GM23248 (cell line): ENCODE measurements around the gene PRELP. TPM values are rescaled to one million over a fixed set of nuclear protein-coding genes. Genes with fewer than 3 reads are reported as not detected.

Experiments used
- DNase-seq: peaks from one replicate; pipeline ENCODE4 v3.0.0-alpha.2; 2015
- H2AFZ ChIP-seq: fragments of 200-600 bp; sonication (generic); 2 replicates; pipeline ENCODE4 v1.6.1; 2016; ENCODE audit warnings: antibody characterized with exemption
- H3F3A ChIP-seq: fragments of 200-600 bp; sonication (generic); 2 replicates; pipeline ENCODE4 v1.6.1; 2016; ENCODE audit warnings: mild to moderate bottlenecking, antibody characterized with exemption, mixed run types; ENCODE audit not compliant: insufficient read depth
- H3K27ac ChIP-seq: fragments of 200-600 bp; sonication (generic); 2 replicates; pipeline ENCODE4 v1.5.1; 2016; ENCODE audit warnings: mild to moderate bottlenecking
- H3K27me3 ChIP-seq: fragments of 200-600 bp; sonication (generic); replicated peaks from 2 replicates; pipeline ENCODE4 v1.6.1; 2016; ENCODE audit warnings: mild to moderate bottlenecking; ENCODE audit not compliant: insufficient read depth
- H3K36me3 ChIP-seq: fragments of 200-600 bp; sonication (generic); 2 replicates; pipeline ENCODE4 v1.6.1; 2016; ENCODE audit warnings: low read depth, mild to moderate bottlenecking
- H3K4me1 ChIP-seq: fragments of 200-600 bp; sonication (generic); 2 replicates; pipeline ENCODE4 v1.6.1; 2016; ENCODE audit warnings: mild to moderate bottlenecking; ENCODE audit not compliant: insufficient read depth
- H3K4me2 ChIP-seq: fragments of 200-600 bp; sonication (generic); one replicate; pipeline ENCODE4 v1.6.1; 2016; ENCODE audit warnings: mild to moderate bottlenecking; ENCODE audit not compliant: unreplicated experiment
- H3K4me3 ChIP-seq: fragments of 200-600 bp; sonication (generic); 2 replicates; pipeline ENCODE4 v1.5.1; 2016; ENCODE audit warnings: mild to moderate bottlenecking
- H3K79me2 ChIP-seq: fragments of 200-600 bp; sonication (generic); 2 replicates; pipeline ENCODE4 v1.6.1; 2016; ENCODE audit warnings: mild to moderate bottlenecking; ENCODE audit not compliant: insufficient read depth
- H3K9ac ChIP-seq: fragments of 200-600 bp; sonication (generic); 2 replicates; pipeline ENCODE4 v1.6.1; 2016; ENCODE audit warnings: mild to moderate bottlenecking
- H3K9me2 ChIP-seq: fragments of 200-600 bp; sonication (generic); 2 replicates; pipeline ENCODE4 v1.6.1; 2016; ENCODE audit warnings: mixed run types, mild to moderate bottlenecking, moderate library complexity; ENCODE audit not compliant: insufficient read depth
- H3K9me3 ChIP-seq: fragments of 200-600 bp; sonication (generic); one replicate; pipeline ENCODE4 v1.6.1; 2017; ENCODE audit warnings: low read depth
- H4K20me1 ChIP-seq: fragments of 200-600 bp; sonication (generic); 2 replicates; pipeline ENCODE4 v1.6.0; 2016; ENCODE audit not compliant: insufficient read depth
- EZH2 ChIP-seq: fragments of 200-600 bp; sonication (generic); IDR thresholded peaks from 2 replicates; pipeline ENCODE4 v1.6.1; 2018; ENCODE audit warnings: antibody characterized with exemption, mild to moderate bottlenecking; ENCODE audit not compliant: insufficient read depth, poor library complexity, severe bottlenecking
- EZH2phosphoT487 ChIP-seq: fragments of 200-600 bp; sonication (generic); IDR thresholded peaks from 2 replicates; pipeline ENCODE4 v1.6.1; 2018; ENCODE audit warnings: antibody characterized with exemption, moderate library complexity, mild to moderate bottlenecking, low read depth; ENCODE audit not compliant: insufficient read depth
- WGBS, 2 experiments: methylation state at CpG; one replicate each; pipeline ENCODE4 v1.1.6; 2015 to 2017; ENCODE audit warnings: low lambda C conversion rate in 2 of 2, low coverage in 1 of 2; ENCODE audit errors: missing lambda C conversion rate in 2 of 2; 5-methylcytosine and 5-hydroxymethylcytosine counted together
- in situ Hi-C: fragments of 300-500 bp; cut with MboI; formaldehyde crosslinking; loops from 2 replicates; pipeline ENCODE4 v1.15.0; 2020
- polyA plus RNA-seq: library from polyadenylated mRNA; unstranded; fragments of >200 nt; fragmentation: Nextera tagmentation; extraction: Ambion mirVana; gene quantifications from 2 replicates; pipeline ENCODE4 v1.2.1, GENCODE V29; 2016
- total RNA-seq: library from RNA; depleted of rRNA; stranded (reverse); fragments of >200 nt; shearing (Covaris generic); gene quantifications from 2 replicates; pipeline ENCODE4 v1.2.3, GENCODE V29; 2014

PRELP gene
- total and polyA plus RNA-seq, 2 experiments from 2014 or later, result 0.32 to 1.6 TPM

DNA sequence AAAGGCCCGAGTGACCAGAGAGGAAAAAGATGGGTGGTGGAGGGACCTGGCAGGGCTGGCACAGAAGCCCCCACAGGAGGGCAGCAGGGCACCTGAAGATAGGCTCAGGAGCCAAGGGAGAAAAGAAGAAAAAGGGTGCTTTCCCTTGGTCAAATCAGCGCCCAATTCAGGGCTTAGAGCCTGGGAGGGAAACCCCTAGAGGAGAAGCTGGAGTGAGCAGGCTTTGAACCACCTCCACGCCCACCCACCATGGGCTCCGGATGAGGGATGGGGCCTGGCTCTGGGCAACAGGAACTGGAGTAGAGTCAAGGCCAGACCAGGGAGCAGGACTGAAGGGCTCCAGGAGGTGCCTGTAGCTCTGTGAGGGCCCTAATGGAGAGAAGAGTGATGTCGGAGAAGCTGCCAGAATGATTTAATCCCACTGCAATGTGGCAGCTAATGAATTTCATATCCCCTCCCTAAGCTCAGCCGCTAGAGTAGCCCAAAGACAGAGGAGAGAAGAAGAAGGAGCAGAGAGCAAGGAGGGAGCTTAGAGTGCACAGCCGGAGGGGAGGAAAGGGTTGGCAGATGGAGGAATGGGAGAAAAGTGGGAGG lies 12.0 kb upstream of the PRELP start:
- DNase-seq, result peak; percentile 77
- Histone ChIP-seq H4K20me1 (no peaks in the 10 kb centered on the region), H3K4me1 (peaks cover 43% of the 10 kb centered on the region), H3K36me3 (no peaks in the 10 kb centered on the region), H3K9me2 (no peaks in the 10 kb centered on the region), H2AFZ (peak overlapping the region; percentile 81), H3K9ac (peak overlapping the region; percentile 68), H3F3A (peaks cover 32% of the 10 kb centered on the region; the same call in 1 of the 2 replicates), H3K4me2 (peak overlapping the region; percentile 47), H3K27ac (peak overlapping the region; percentile 91), H3K4me3 (peak overlapping the region; percentile 25), H3K79me2 (no peaks in the 10 kb centered on the region), H3K9me3 (no peaks in the 10 kb centered on the region), H3K27me3 (no peaks in the 10 kb centered on the region)
- 12 to 15% methylated on average over 7 of the region's 7 CpGs for WGBS, 2 experiments
- in situ Hi-C loops, result no loop called here
- no peak for TF ChIP-seq EZH2
- TF ChIP-seq EZH2phosphoT487, result no peak

DNA sequence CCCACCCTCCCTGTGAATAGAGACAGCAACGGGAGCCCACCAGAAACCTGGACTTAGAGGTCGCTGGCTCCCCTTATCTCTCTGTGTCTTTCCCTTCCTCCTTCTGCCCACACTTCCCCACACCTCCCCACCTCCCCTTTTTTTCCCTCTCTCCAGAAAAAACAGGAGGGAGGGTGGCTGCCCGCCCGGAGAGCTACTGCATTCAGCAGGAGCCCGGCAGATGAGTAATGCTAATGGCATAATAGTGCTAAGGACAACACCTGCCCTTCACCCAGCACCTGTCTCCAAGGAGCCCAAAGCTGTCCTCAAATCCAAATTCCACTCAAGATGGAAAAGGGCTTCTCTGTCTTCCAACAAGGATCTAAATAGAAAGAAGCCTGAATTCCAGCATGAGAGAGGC lies 11.4 kb upstream of the PRELP start:
- Histone ChIP-seq H3K79me2 (no peaks in the 10 kb centered on the region), H3K4me3 (no peak overlapping the region), H3K36me3 (no peaks in the 10 kb centered on the region), H3K9me2 (no peaks in the 10 kb centered on the region), H3K4me2 (peak overlapping the region; percentile 47), H3K4me1 (peaks cover 43% of the 10 kb centered on the region), H3K27ac (peak overlapping the region; percentile 91), H3F3A (peaks cover 32% of the 10 kb centered on the region; the same call in 1 of the 2 replicates), H3K9ac (peak overlapping the region; percentile 68), H3K9me3 (no peaks in the 10 kb centered on the region), H3K27me3 (no peaks in the 10 kb centered on the region), H2AFZ (peak overlapping the region; percentile 81), H4K20me1 (no peaks in the 10 kb centered on the region)
- in situ Hi-C loops, result no loop called here
- no peak for TF ChIP-seq EZH2phosphoT487
- TF ChIP-seq EZH2, result no peak
- 12 to 19% methylated on average over 4 to 5 of the region's 5 CpGs for WGBS, 2 experiments
- peak; percentile 60 for DNase-seq

DNA sequence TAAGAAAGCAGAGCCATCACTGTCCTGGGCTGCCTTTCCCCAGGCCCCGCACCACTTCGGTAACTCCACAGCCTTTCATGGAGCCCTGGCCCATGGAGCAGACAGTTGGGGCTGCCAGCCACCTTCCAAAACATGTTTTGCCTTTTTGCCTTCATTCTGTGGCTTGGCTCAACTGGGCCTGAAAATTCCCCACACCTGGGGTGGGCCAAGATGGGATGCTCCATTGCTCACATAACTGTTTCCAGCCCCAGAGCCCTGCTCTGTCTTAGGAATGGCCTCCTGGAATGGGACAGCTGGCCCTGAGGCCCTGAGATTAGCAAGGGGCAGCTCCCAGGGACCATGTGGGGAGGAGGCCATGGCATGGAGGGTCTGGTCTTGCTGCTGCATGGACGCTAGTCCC lies 10.9 kb upstream of the PRELP start:
- Histone ChIP-seq H2AFZ (no peak overlapping the region), H3K4me1 (peaks cover 43% of the 10 kb centered on the region), H3K79me2 (no peaks in the 10 kb centered on the region), H3K9ac (no peak overlapping the region), H4K20me1 (no peaks in the 10 kb centered on the region), H3K9me3 (no peaks in the 10 kb centered on the region), H3K9me2 (no peaks in the 10 kb centered on the region), H3K27me3 (no peaks in the 10 kb centered on the region), H3F3A (peaks cover 32% of the 10 kb centered on the region; the same call in 1 of the 2 replicates), H3K4me3 (no peak overlapping the region), H3K27ac (no peak overlapping the region), H3K36me3 (no peaks in the 10 kb centered on the region), H3K4me2 (no peak overlapping the region)
- in situ Hi-C loops, result no loop called here
- DNase-seq, result no peak
- TF ChIP-seq EZH2phosphoT487 (no peak), EZH2 (no peak)
- WGBS, 2 experiments, result 88 to 92% methylated on average over 3 of the region's 3 CpGs

DNA sequence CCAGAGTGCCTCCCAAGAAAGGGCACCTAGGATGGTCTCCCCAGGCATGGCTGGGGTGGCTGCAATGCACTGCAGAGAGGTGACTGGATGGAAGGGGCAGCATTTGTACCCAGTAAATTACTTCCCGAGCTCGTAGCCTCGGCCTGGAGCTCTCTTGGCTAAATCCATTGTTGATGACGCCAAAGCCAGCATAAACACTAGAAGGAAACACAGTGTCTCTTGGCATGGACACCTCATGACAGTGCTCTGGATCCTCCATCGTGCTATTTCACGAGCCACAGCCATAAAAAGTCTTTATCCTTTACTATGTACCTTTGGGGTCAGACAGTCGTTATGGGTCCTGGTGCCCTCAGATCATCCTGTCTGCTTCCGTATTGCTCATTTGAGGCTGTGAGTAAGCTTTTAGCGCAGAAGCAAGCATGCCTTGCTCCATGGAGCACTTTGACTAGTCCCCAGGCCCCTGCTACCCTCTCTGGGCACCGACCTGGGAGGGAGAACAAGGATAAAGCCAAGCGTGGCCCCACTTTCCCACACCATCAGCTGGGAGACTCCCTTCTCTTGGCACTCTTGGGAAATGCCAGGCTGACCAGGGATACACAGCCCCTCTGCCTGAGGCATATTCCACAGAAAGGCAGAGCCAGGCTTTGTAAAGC lies 10.3 kb upstream of the PRELP start:
- 38 to 48% methylated on average over 11 of the region's 11 CpGs for WGBS, 2 experiments
- H3K4me1 ChIP-seq, result peaks cover 43% of the 10 kb centered on the region
- peaks cover 32% of the 10 kb centered on the region; the same call in 1 of the 2 replicates for H3F3A ChIP-seq
- in situ Hi-C loops, result no loop called here
- no peak overlapping the region for H3K4me3 ChIP-seq
- peak; percentile 41 for DNase-seq
- H3K9ac ChIP-seq, result no peak overlapping the region
- H3K27ac ChIP-seq, result no peak overlapping the region
- no peak overlapping the region for H2AFZ ChIP-seq
- H4K20me1 ChIP-seq, result no peaks in the 10 kb centered on the region
- no peaks in the 10 kb centered on the region for H3K36me3 ChIP-seq
- H3K79me2 ChIP-seq, result no peaks in the 10 kb centered on the region
- H3K9me2 ChIP-seq, result no peaks in the 10 kb centered on the region
- no peaks in the 10 kb centered on the region for H3K27me3 ChIP-seq
- H3K4me2 ChIP-seq, result no peak overlapping the region
- H3K9me3 ChIP-seq, result no peaks in the 10 kb centered on the region
- TF ChIP-seq EZH2 (no peak), EZH2phosphoT487 (no peak)
